Lung (tissue), 12 donors: Measurements from ENCODE around the gene NYAP2. TPM values are rescaled to one million over a fixed set of nuclear protein-coding genes. Genes with fewer than 3 reads are reported as not detected.

Experiments
- ATAC-seq: fragments of 200-7000 bp; cut with Tn5 transposase; one replicate; pipeline ENCODE4 v1.9.1; 2020; ENCODE audit warnings: moderate number of reproducible peaks; ENCODE audit not compliant: insufficient read depth, low FRiP score
- DNase-seq, 3 donors: peaks; one replicate each; pipeline ENCODE4 v3.0.0-alpha.2; 2013 to 2017
- H3K27ac ChIP-seq, 2 donors: one replicate each; pipeline ENCODE4 v1.5.1; 2013; ENCODE audit warnings: mild to moderate bottlenecking in 2 of 2, moderate library complexity in 2 of 2, control low read depth in 1 of 2, inconsistent platforms in 1 of 2, low read depth in 1 of 2, low read length in 1 of 2
- H3K27me3 ChIP-seq, 3 donors: one replicate each; pipeline ENCODE4 v1.5.1; 2013; ENCODE audit warnings: low read length in 2 of 3; ENCODE audit not compliant: control insufficient read depth in 3 of 3, insufficient read depth in 3 of 3
- H3K36me3 ChIP-seq, 4 donors: one replicate each; pipeline ENCODE4 v1.5.1; 2013; ENCODE audit warnings: low read length in 4 of 4, mild to moderate bottlenecking in 1 of 4, moderate library complexity in 1 of 4; ENCODE audit not compliant: control insufficient read depth in 4 of 4, insufficient read depth in 4 of 4
- H3K4me1 ChIP-seq, 5 donors: one replicate each; pipeline ENCODE4 v1.5.1; 2013; ENCODE audit warnings: low read length in 5 of 5, mild to moderate bottlenecking in 2 of 5, moderate library complexity in 1 of 5; ENCODE audit not compliant: control insufficient read depth in 5 of 5, insufficient read depth in 5 of 5
- H3K4me3 ChIP-seq: one replicate; pipeline ENCODE4 v1.5.1; 2013; ENCODE audit warnings: mild to moderate bottlenecking, control low read depth, moderate library complexity
- H3K9ac ChIP-seq, 2 donors: one replicate each; pipeline ENCODE4 v1.5.1; 2013; ENCODE audit warnings: low read length in 2 of 2, control low read depth in 1 of 2; ENCODE audit not compliant: insufficient read depth in 1 of 2
- H3K9me3 ChIP-seq, 4 donors: one replicate each; pipeline ENCODE4 v1.5.1; 2013; ENCODE audit warnings: low read length in 3 of 4, mild to moderate bottlenecking in 1 of 4, moderate library complexity in 1 of 4; ENCODE audit not compliant: control insufficient read depth in 4 of 4, insufficient read depth in 3 of 4
- CTCF ChIP-seq: IDR thresholded peaks from 2 replicates; pipeline ENCODE4 v1.5.1; 2012; ENCODE audit warnings: mild to moderate bottlenecking; ENCODE audit errors: control extremely low read depth, extremely low read depth
- WGBS, 2 donors: extraction: QIAGEN DNeasy Blood & Tissue Kit; methylation state at CpG; one replicate each; pipeline ENCODE4 v1.1.7; 2013; 5-methylcytosine and 5-hydroxymethylcytosine counted together
- polyA plus RNA-seq, 2 donors: library from polyadenylated mRNA; stranded (reverse); fragments of 200-250 nt; gene quantifications; one replicate each; pipeline ENCODE4 v1.2.1, GENCODE V29; 2013
- total RNA-seq, 2 donors: library from RNA; depleted of rRNA in 1 of 2; stranded (reverse); fragments of >200 nt in 1 of 2; gene quantifications; one replicate each; pipeline ENCODE4 v1.2.1, GENCODE V29; 2014 to 2021
- donor health status: control.
- donor health status: control.
- donor health status: Bipolar disorder and iron deficiency.
- donor health status: healthy.
- donor health status: DM: yes; HTN: yes; CAD: no.

Gene NYAP2
- total and polyA plus RNA-seq, 4 donors: 0.20 to 1.6 (median 0.83) TPM

- ATAC-seq (no peak), DNase-seq (peak in 1 of 3 donors; percentile 2)
- H3K9me3 ChIP-seq: peaks cover 0 to 3% (median 0%) of the 10 kb centered on the region in 4 donors
- H3K36me3 ChIP-seq: no peaks in the 10 kb centered on the region
- no peaks in the 10 kb centered on the region for H3K4me1 ChIP-seq
- H3K9ac ChIP-seq: no peak overlapping the region
- H3K27me3 ChIP-seq: no peaks in the 10 kb centered on the region
- H3K4me3 ChIP-seq: no peak overlapping the region
- H3K27ac ChIP-seq: no peak overlapping the region
- TF ChIP-seq CTCF: no peak
Measured at GRCh38 chr2:225366731-225367130, 32.8 kb upstream of the NYAP2 start.

- H3K4me3 ChIP-seq: no peak overlapping the region
- DNase-seq: peak in 1 of 3 donors; percentile 25
- 44 to 69% methylated on average over 1 of the region's 1 CpG for WGBS, 2 donors
- no peak overlapping the region for H3K9ac ChIP-seq
- no peak for TF ChIP-seq CTCF
- ATAC-seq: no peak
- no peak overlapping the region for H3K27ac ChIP-seq
- H3K4me1 ChIP-seq: no peaks in the 10 kb centered on the region
- H3K27me3 ChIP-seq: no peaks in the 10 kb centered on the region
- H3K36me3 ChIP-seq: no peaks in the 10 kb centered on the region
- H3K9me3 ChIP-seq: peaks cover 0 to 3% (median 0%) of the 10 kb centered on the region in 4 donors
Measured at GRCh38 chr2:225367482-225367881, 32.0 kb upstream of the NYAP2 start.

GRCh38 chr2:225378984-225379383 lies 20.5 kb upstream of the NYAP2 start:
- Histone ChIP-seq H3K36me3 (no peaks in the 10 kb centered on the region), H3K27me3 (no peaks in the 10 kb centered on the region), H3K4me3 (no peak overlapping the region), H3K9ac (no peak overlapping the region), H3K9me3 (peaks cover 0 to 2% (median 0%) of the 10 kb centered on the region in 4 donors), H3K4me1 (no peaks in the 10 kb centered on the region), H3K27ac (no peak overlapping the region)
- ATAC-seq (no peak), DNase-seq (no peak)
- 79 to 82% methylated on average over 3 of the region's 3 CpGs for WGBS, 2 donors
- TF ChIP-seq CTCF: no peak

GRCh38 chr2:225379856-225380255 lies 19.7 kb upstream of the NYAP2 start:
- TF ChIP-seq CTCF: no peak
- H3K9ac ChIP-seq: no peak overlapping the region
- ATAC-seq (no peak), DNase-seq (no peak)
- H3K27me3 ChIP-seq: no peaks in the 10 kb centered on the region
- no peak overlapping the region for H3K27ac ChIP-seq
- WGBS, 2 donors: 90 to 92% methylated on average over 6 of the region's 6 CpGs
- peaks cover 0 to 2% (median 0%) of the 10 kb centered on the region in 4 donors for H3K9me3 ChIP-seq
- H3K4me3 ChIP-seq: no peak overlapping the region
- no peaks in the 10 kb centered on the region for H3K4me1 ChIP-seq
- H3K36me3 ChIP-seq: no peaks in the 10 kb centered on the region
